Activated T-cell treated with anti-CD3 and anti-CD28 coated beads, Interleukin-2, amount 50 U/mL, for 72 hours (primary cell): ENCODE measurements around the gene DCAF6. TPM values are rescaled to one million over a fixed set of nuclear protein-coding genes. Genes with fewer than 3 reads are reported as not detected.

ENCODE experiments used
- ATAC-seq, 2 donors: fragments of 150-1000 bp; cut with Tn5 transposase; replicated peaks in 1 of 2; 2 replicates each; pipeline ENCODE4 v1.10.0; 2021; ENCODE audit warnings: moderate library complexity in 2 of 2, mild to moderate bottlenecking in 1 of 2
- DNase-seq, 2 donors: peaks; one replicate each; pipeline ENCODE4 v3.0.0; 2021 to 2022; ENCODE audit warnings: mixed read lengths in 1 of 2
- H3K27ac Mint-ChIP-seq: one replicate; pipeline ENCODE4 v1.8.0; 2022; ENCODE audit warnings: mild to moderate bottlenecking, moderate library complexity, mixed read lengths
- H3K27me3 Mint-ChIP-seq: one replicate; pipeline ENCODE4 v1.8.0; 2022; ENCODE audit warnings: low read depth, mixed read lengths
- H3K36me3 Mint-ChIP-seq, 2 donors: one replicate each; pipeline ENCODE4 v1.8.0; 2022; ENCODE audit warnings: mixed read lengths in 2 of 2, mild to moderate bottlenecking in 1 of 2; ENCODE audit not compliant: insufficient read depth in 2 of 2
- H3K4me1 Mint-ChIP-seq: one replicate; pipeline ENCODE4 v1.8.0; 2022; ENCODE audit warnings: low read depth, mixed read lengths
- H3K4me3 Mint-ChIP-seq, 2 donors: one replicate each; pipeline ENCODE4 v1.8.0; 2022; ENCODE audit warnings: mild to moderate bottlenecking in 2 of 2, mixed read lengths in 2 of 2, moderate library complexity in 2 of 2
- H3K9me3 Mint-ChIP-seq, 2 donors: one replicate each; pipeline ENCODE4 v1.8.0; 2022; ENCODE audit warnings: mixed read lengths in 2 of 2
- total RNA-seq, 2 donors: library from RNA; stranded (reverse); gene quantifications; one replicate each; pipeline ENCODE4 v1.2.3, GENCODE V29; 2022

Gene DCAF6
- total RNA-seq, 2 donors from 2014 or later = 33.2 to 35.0 TPM

GRCh38 chr1:167950569-167950968 is 14.1 kb downstream of the DCAF6 start:
- Mint-ChIP-seq H3K4me3 (no peak overlapping the region), H3K27me3 (no peaks in the 10 kb centered on the region), H3K9me3 (no peaks in the 10 kb centered on the region), H3K27ac (no peak overlapping the region), H3K36me3 (peaks cover 3 to 5% of the 10 kb centered on the region in 2 donors), H3K4me1 (peaks cover 26% of the 10 kb centered on the region)
- DNase-seq = no peak
- ATAC-seq = no peak

GRCh38 chr1:167955915-167956314 is 19.4 kb downstream of the DCAF6 start:
- no peak for DNase-seq
- Mint-ChIP-seq H3K9me3 (no peaks in the 10 kb centered on the region), H3K27ac (no peak overlapping the region), H3K4me3 (no peak overlapping the region), H3K36me3 (peaks cover 5 to 6% of the 10 kb centered on the region in 2 donors), H3K27me3 (no peaks in the 10 kb centered on the region), H3K4me1 (peaks cover 10% of the 10 kb centered on the region)
- no peak for ATAC-seq

DNA sequence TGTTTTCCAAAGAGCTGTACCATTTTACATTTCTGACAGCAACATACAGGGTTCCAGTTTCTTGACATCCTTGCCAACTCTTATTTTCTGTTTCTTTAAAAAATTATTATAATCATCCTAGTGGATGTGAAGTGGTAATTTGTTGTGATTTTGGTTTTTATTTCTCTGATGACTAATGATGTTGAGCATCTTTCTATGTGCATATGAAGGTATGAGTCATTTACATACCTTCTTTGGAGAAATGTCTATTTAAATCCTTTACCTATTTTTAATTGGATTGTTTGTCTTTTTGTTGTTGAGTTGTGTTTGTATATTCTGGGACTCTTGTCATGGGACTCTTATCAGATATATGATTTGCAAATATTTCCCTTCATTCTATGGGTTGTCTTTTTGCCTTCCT is 21.2 kb downstream of the DCAF6 start:
- ATAC-seq (no peak), DNase-seq (no peak)
- H3K4me1 Mint-ChIP-seq = peaks cover 9% of the 10 kb centered on the region
- no peaks in the 10 kb centered on the region for H3K27me3 Mint-ChIP-seq
- peaks cover 5 to 12% of the 10 kb centered on the region in 2 donors for H3K36me3 Mint-ChIP-seq
- no peak overlapping the region for H3K4me3 Mint-ChIP-seq
- H3K27ac Mint-ChIP-seq = no peak overlapping the region
- H3K9me3 Mint-ChIP-seq = no peaks in the 10 kb centered on the region

- Mint-ChIP-seq H3K9me3 (no peaks in the 10 kb centered on the region), H3K4me3 (no peak overlapping the region), H3K27ac (no peak overlapping the region), H3K36me3 (peaks cover 4 to 22% of the 10 kb centered on the region in 2 donors), H3K4me1 (no peaks in the 10 kb centered on the region), H3K27me3 (no peaks in the 10 kb centered on the region)
- DNase-seq = no peak
- ATAC-seq = no peak
These were observed 28.2 kb downstream of the DCAF6 start for GRCh38 chr1:167964646-167965045.

DNA sequence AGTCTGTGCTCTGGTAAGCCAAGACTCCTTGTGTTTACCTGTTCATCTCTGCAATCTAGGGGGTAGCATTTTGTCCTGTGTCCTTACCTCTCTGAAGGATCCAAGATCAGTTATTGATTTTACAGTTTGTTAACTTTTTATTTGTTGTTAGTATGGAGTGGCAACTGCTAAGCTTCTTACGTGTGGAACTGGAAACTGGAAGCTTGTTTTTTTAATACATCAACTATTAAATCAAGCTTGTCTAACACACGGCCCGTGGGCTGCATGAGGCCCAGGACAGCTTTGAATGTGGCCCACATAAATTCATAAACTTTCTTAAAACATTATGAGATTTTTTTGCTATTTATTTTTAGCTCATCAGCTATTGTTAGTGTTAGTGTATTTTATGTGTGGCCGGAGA is 29.6 kb downstream of the DCAF6 start:
- no peaks in the 10 kb centered on the region for H3K9me3 Mint-ChIP-seq
- H3K36me3 Mint-ChIP-seq = peaks cover 4 to 22% of the 10 kb centered on the region in 2 donors
- no peaks in the 10 kb centered on the region for H3K4me1 Mint-ChIP-seq
- no peaks in the 10 kb centered on the region for H3K27me3 Mint-ChIP-seq
- ATAC-seq (no peak), DNase-seq (no peak)
- no peak overlapping the region for H3K27ac Mint-ChIP-seq
- no peak overlapping the region for H3K4me3 Mint-ChIP-seq

- peaks cover 2 to 11% of the 10 kb centered on the region in 2 donors for H3K36me3 Mint-ChIP-seq
- no peak overlapping the region for H3K4me3 Mint-ChIP-seq
- no peak for DNase-seq
- no peak for ATAC-seq
- no peaks in the 10 kb centered on the region for H3K4me1 Mint-ChIP-seq
- H3K27ac Mint-ChIP-seq = no peak overlapping the region
- no peaks in the 10 kb centered on the region for H3K9me3 Mint-ChIP-seq
- H3K27me3 Mint-ChIP-seq = no peaks in the 10 kb centered on the region
These were observed 32.1 kb downstream of the DCAF6 start for GRCh38 chr1:167968569-167968968.

GRCh38 chr1:167973832-167974231 is 37.3 kb downstream of the DCAF6 start:
- peaks cover 7 to 12% of the 10 kb centered on the region in 2 donors for H3K36me3 Mint-ChIP-seq
- ATAC-seq = no peak
- H3K27me3 Mint-ChIP-seq = no peaks in the 10 kb centered on the region
- no peaks in the 10 kb centered on the region for H3K4me1 Mint-ChIP-seq
- H3K4me3 Mint-ChIP-seq = no peak overlapping the region
- peaks cover 2 to 3% of the 10 kb centered on the region in 2 donors for H3K9me3 Mint-ChIP-seq
- H3K27ac Mint-ChIP-seq = peak overlapping the region; percentile 28
- DNase-seq = no peak

DNA sequence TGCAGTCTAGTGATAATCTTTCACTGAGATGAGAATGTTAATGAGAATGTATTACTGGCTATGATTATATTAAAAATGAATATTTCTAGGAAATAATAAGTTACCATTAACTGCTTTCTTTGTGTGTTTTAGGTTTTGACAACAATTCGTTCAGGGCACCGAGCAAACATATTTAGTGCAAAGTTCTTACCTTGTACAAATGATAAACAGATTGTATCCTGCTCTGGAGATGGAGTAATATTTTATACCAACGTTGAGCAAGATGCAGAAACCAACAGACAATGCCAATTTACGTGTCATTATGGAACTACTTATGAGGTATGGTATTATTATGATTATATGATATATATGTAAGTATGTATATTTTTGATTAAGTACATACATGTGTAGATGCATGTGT is 38.2 kb downstream of the DCAF6 start:
- Mint-ChIP-seq H3K9me3 (peaks cover 2 to 3% of the 10 kb centered on the region in 2 donors), H3K36me3 (peaks cover 7 to 12% of the 10 kb centered on the region in 2 donors), H3K27me3 (no peaks in the 10 kb centered on the region), H3K27ac (no peak overlapping the region), H3K4me1 (no peaks in the 10 kb centered on the region), H3K4me3 (no peak overlapping the region)
- DNase-seq = no peak
- ATAC-seq = no peak

GRCh38 chr1:167977245-167977644 is 40.8 kb downstream of the DCAF6 start:
- H3K36me3 Mint-ChIP-seq = peaks cover 7 to 12% of the 10 kb centered on the region in 2 donors
- H3K27ac Mint-ChIP-seq = no peak overlapping the region
- ATAC-seq (no peak), DNase-seq (no peak)
- H3K4me1 Mint-ChIP-seq = no peaks in the 10 kb centered on the region
- H3K4me3 Mint-ChIP-seq = no peak overlapping the region
- peaks cover 2 to 3% of the 10 kb centered on the region in 2 donors for H3K9me3 Mint-ChIP-seq
- no peaks in the 10 kb centered on the region for H3K27me3 Mint-ChIP-seq

- ATAC-seq = no peak
- H3K4me1 Mint-ChIP-seq = peaks cover 7% of the 10 kb centered on the region
- no peak overlapping the region for H3K4me3 Mint-ChIP-seq
- H3K27ac Mint-ChIP-seq = no peak overlapping the region
- no peak for DNase-seq
- H3K9me3 Mint-ChIP-seq = peaks cover 2 to 3% of the 10 kb centered on the region in 2 donors
- H3K36me3 Mint-ChIP-seq = peaks cover 4 to 7% of the 10 kb centered on the region in 2 donors
- H3K27me3 Mint-ChIP-seq = no peaks in the 10 kb centered on the region
These were observed 45.5 kb downstream of the DCAF6 start for GRCh38 chr1:167981933-167982332.

DNA sequence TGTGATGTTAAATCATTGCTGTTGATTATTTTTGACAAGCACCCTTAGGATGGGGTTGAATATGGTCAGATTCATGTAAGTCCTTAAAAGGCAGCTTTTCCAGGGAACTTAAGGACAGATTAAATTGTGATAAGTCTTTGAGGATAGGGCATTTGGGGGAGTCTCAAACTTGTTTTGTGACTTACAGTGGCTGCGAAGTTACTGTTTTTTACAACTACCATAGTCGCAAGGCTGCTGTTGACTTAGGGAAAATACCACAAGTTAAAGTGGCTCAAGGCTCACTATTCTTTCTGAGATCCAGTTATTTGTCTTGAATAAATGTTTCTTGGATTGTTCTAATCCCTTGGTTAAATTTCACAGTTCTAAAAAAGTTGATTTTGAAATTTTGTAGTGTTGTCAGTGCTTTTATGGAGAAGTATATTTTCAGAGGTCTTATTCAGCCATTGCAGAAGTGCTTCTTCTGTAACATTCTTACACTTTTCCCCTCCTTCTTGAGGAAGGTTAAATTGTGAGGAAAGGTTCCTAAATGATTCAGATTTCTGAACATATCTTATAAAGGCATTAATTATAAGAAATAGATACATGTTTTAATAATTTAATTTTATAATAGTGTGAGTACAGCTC is 47.4 kb downstream of the DCAF6 start:
- H3K27ac Mint-ChIP-seq = no peak overlapping the region
- peaks cover 7% of the 10 kb centered on the region for H3K4me1 Mint-ChIP-seq

DNA sequence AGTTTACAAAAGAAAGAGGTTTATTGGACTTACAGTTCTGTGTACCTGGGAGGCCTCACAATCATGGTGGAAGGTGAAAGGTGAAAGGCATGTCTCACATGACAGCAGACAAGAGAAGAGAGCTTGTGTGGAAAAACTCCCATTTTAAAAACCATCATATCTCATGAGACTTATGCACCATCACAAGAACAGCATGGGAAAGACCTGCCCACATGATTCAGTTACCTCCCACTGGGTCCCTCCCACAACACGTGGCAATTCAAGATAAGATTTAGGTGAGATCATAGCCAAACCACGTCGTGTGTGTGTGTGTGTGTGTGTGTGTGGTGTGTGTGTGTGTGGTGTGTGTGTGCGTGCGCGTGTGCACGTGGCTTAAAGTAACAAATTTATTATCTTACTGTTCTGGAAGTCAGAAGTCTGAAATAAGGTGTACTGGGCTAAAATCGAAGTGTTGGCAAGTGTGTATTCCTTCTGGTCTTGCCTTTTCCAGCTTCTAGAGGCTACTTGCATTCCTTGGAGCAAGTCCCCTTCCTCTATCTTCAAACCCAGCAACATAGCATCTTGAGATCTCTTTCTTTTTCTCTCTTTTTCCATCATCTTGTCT is 48.5 kb downstream of the DCAF6 start:
- peaks cover 7% of the 10 kb centered on the region for H3K4me1 Mint-ChIP-seq
- no peaks in the 10 kb centered on the region for H3K27me3 Mint-ChIP-seq
- no peaks in the 10 kb centered on the region for H3K9me3 Mint-ChIP-seq
- ATAC-seq (no peak), DNase-seq (peak in 1 of 2 donors; percentile 3)
- no peaks in the 10 kb centered on the region for H3K36me3 Mint-ChIP-seq
- no peak overlapping the region for H3K4me3 Mint-ChIP-seq
- H3K27ac Mint-ChIP-seq = no peak overlapping the region

More for the DNA sequence above, 47.4 kb downstream of the DCAF6 start:
- Mint-ChIP-seq H3K36me3 (no peaks in the 10 kb centered on the region), H3K4me3 (no peak overlapping the region), H3K9me3 (no peaks in the 10 kb centered on the region), H3K27me3 (no peaks in the 10 kb centered on the region)
- DNase-seq (no peak), ATAC-seq (no peak)

- no peaks in the 10 kb centered on the region for H3K27me3 Mint-ChIP-seq
- ATAC-seq (no peak), DNase-seq (no peak)
- no peaks in the 10 kb centered on the region for H3K9me3 Mint-ChIP-seq
- H3K27ac Mint-ChIP-seq = no peak overlapping the region
- no peak overlapping the region for H3K4me3 Mint-ChIP-seq
- no peaks in the 10 kb centered on the region for H3K36me3 Mint-ChIP-seq
- peaks cover 7% of the 10 kb centered on the region for H3K4me1 Mint-ChIP-seq
These were observed 50.7 kb downstream of the DCAF6 start for GRCh38 chr1:167987174-167987573.

GRCh38 chr1:167991546-167991945 is 55.1 kb downstream of the DCAF6 start:
- Mint-ChIP-seq H3K36me3 (peaks cover 0 to 9% of the 10 kb centered on the region in 2 donors), H3K9me3 (no peaks in the 10 kb centered on the region), H3K27me3 (no peaks in the 10 kb centered on the region), H3K4me3 (no peak overlapping the region), H3K4me1 (no peaks in the 10 kb centered on the region), H3K27ac (no peak overlapping the region)
- ATAC-seq (no peak), DNase-seq (no peak)
